Activated CD4-positive, alpha-beta T cell treated with anti-CD3 and anti-CD28 coated beads, Interleukin-2, Interleukin-4, amounts not matched to agents 100 ng/mL and 50 ng/mL, durations not matched to agents 16 hours and 8 hours (primary cell): ENCODE data around the gene TRIM47.
"Not testable (repeated sequence)": the region's sequence is repeated elsewhere in the genome, so short reads cannot be mapped to it uniquely, and the experiment has no call there.

ENCODE experiments used
- DNase-seq: peaks from one replicate; pipeline ENCODE4 v3.0.0-alpha.2; 2020; ENCODE audit warnings: low spot score

The TRIM47 gene

DNA sequence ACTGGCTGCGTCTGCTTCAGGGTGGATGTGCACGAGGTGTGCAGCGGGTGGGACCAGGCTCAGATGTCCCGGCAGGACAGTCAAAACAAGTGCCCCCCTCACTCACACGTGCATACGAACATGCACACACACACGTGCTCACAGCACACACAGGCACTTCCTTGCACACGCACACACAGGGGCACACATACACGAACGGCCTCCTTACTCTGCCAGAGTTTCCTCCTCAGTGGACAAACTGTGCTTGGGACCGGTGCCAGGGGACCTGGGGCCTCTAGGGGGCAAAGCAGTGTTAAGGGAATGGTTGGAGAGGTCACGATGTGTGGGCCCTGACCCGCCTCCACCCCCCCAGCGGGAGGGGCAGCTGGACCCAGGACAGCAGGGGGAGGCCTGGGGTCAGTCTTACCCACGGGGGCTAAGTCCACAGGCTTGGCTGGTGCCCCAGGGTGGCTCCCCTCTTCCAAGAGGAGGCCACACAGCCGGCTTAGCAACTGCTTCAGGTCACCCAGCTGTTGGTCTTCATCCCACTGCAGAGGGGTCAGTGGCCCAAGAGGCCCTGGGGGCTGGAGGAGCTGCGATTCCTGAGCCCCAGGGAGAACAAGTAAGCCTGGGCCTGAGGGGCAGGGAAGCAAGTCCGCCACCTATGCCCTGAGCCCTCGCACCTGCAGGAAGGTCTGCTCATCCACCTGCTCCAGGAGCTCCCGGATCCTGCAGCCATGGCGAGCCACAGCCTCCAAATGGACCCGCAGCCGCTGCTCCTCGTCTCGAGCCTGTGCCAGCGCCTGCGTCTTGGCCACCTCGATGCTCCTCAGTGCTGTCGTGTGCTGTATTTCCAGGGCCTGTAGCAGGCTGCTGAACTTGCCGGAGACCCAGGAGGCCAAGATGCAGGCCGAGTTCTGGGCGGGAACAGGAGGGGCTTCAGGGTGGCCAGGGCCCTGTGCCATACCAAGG, 13.5 kb upstream of the TRIM47 start:
- no peak for DNase-seq

DNA sequence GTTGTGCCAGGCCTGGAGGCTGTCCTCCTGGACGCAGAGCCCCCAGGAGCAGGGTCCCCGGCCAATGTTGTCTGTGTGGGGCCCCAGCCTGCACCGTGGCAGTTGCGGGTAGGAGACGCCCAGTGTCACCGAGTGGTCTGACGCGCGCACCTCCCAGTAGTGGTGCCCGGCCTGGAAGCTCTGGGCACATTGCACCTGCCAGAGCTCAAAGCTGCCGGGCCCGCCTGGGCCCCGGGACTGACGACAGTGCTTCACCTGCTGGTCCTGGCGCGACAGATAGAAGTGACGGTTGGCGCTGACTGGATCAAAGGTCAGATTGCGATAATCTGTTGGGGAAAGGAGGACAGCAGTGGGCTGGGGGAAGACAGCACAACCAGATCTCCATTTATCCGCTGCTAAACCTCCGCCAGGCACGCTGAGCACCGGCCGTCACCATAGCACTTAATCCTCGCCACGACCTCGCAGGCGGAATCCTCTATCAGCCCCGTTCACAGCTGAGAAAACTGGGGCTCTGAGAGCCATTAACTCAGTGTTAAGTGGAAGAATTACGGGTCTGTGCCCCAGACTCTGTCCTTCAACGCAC, 12.7 kb upstream of the TRIM47 start:
- DNase-seq = no peak

DNA sequence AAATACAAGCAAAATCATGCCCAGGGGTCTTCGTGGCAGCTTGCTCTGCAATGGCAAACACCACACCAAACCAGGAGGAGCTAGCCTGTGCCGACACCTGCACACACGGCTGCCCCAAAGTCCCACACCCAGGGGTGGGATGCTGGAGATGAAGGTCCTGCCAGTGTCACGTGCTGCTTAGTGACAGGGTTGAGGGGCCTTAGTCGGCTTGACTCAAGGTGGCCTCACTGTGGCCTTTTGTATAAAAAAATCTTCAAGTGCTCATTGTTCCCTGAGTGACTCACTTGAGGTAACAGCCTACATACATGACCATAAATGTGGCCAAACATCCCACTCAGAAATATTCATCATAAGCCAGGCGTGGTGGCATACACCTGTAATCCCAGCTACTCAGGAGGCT, 11.1 kb upstream of the TRIM47 start:
- no peak for DNase-seq

DNA sequence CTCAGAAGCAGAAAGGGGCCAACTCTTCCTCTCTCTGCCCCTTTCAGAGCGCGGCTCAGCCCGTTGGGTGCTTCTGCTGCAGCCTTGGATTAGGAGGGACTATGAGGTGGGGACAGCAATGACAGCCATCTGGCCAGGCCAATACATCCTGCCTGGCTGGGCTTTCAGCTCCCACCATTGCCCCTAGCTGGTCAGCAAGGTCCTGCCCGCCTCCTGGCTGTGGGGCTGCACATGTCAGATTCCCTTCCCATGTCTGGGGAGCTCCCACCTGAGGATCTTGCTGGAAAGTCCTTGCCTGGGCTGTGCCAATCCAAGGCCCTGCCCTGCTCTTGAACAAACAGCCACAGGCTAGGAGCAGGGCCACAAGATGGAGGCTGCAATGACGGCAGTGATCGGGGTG, 10.1 kb upstream of the TRIM47 start:
- no peak for DNase-seq

DNA sequence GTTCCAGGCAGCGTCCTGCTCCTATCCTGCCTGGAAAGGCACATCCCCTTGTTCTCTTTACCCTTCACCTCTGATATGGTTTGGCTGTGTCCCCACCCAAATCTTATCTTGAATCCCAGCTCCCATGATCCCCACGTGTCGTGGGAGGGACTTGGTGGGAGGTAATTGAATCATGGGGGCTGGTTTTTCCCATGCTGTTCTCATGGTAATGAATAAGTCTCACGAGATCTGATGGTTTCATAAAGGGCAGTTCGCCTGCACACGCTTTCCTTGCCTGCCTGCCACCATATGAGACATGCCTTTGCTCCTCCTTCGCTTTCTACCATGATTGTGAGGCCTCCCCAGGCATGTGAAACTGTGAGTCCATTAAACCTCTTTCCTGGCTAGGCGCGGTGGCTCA, 7.5 kb upstream of the TRIM47 start:
- not testable (repeated sequence) for DNase-seq

DNA sequence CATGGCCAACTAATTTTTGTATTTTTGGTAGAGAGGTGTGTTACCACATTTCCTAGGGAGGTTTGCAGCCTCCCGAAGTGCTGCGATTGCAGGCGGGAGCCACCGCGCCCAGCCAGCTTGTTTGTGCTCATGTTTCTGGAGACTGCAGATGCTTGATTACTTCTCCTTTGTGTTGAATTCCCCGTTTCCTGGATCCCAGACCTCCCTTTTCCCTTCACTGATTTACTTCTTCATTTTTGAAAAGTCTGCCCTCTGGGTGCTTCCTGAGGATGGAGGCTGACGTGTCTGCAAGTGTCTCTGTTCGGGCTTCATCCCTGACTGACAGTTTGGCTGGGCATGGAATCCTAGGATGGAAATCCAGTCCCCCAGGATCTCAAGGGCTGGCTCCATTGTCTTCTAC, 7.0 kb upstream of the TRIM47 start:
- DNase-seq = no peak

DNA sequence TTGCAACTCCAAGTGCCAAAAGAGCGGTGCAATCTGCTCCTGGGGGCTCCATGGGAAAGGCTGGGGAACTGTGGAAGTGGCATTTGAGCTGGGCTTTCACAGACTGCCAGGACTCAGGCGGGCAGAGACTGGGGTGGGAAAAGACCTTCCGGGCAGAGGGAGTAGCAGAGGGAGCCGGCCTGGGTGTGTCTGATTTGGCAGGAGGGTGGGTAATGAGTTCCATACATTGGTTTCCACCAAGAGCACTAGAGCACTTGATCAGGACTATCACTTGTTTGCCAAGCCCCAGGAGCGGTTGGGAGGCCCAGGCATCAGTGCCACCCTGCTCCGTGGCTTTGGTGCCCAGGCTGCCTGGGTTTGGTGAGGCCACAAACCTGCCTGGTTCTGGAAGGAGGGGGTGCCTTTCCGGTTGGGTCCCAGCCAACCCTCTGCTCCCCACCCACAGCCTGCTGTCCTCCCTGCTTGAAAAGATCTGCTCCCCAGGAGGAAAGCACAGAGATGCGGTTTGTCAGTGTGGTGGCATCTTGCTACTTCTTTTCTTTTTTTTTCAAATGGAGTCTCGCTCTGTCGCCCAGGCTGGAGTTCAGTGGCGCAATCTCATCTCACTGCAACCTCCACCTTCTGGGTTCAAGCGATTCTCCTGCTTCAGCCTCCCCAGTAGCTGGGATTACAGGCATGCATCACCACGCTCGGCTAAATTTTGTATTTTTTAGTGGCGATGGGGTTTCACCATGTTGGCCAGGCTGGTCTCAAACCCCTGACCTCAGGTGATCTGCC, 3.5 kb upstream of the TRIM47 start:
- DNase-seq = no peak

DNA sequence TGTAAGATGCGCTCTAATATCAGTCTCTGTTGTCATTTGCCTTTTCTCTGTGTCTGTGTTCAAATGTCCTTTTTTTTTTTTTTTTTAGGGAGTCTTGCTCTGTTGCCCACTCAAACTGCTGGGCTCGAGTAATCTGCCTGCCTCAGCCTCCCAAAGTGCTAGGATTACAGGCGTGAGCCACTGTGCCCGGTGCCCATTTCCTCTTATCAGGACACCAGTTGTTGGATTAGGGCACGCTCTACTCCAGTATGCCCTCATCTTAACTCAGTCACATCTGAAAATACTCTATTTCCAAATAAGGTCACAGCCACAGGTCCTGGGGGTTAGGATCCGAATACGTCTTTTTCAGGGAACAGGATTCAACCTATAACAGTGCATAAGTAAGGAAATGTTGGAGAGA, 1.9 kb upstream of the TRIM47 start:
- no peak for DNase-seq

DNA sequence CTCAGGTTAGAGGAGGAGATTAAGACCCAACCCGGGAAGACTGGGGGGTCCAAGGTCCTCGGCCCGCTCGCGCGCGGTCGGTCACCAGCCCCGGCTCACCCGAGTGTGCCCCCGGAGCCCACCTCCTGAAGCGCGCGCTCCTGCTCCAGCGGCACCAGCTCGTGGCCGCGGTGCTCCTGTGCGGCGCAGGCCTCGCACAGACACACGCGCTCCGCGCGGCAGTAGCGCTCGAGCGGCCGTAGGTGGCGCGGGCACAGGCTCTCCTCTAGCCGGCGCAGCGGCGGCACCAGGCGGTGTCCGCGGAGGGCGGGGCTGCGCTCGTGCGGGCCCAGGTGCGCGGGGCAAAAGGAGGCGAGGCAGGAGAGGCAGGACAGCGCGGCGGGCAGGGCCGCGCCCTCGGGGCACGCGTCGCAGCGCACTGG, 618 bp downstream of the TRIM47 start:
- DNase-seq = peak; percentile 71

DNA sequence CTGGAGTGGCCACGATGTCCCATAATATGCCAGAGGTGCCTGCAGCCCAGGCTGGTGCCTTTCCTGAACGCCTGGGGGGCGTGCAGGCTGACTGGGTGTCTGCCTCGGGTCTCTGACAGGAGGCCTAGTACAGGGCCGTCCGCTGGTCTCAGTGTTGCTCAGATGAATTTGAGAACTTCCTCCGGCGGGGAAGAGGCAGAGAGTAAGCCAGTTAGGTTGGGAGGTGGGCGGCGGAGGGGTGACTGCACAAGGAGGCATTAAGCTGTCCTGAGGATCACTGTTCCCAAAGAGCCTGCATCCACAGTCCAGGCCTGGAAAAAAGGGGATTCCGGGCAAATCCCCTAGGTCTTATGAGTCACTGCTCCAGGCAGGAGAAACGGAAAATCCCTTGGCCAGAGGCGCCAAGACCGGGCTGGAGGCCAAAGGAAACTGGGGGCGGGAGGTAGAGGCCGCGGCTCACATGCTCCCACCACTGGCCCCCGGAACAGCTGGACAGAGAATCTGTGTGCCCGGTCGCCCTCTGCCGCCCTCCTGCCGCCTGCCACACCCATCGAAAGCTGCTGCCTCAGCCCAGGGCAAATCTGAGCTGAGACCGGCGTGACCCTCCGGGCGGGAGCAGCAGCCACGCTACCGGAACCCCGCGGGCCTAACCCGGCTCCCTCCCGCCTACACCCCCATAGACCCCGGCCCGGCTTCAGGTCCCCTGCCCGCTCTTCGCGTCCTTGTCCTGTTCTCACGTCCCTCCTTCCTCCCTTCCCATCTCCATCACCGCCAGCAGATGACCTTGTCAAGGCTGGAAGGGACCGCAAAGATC, 1.2 kb downstream of the TRIM47 start:
- peak; percentile 53 for DNase-seq

DNA sequence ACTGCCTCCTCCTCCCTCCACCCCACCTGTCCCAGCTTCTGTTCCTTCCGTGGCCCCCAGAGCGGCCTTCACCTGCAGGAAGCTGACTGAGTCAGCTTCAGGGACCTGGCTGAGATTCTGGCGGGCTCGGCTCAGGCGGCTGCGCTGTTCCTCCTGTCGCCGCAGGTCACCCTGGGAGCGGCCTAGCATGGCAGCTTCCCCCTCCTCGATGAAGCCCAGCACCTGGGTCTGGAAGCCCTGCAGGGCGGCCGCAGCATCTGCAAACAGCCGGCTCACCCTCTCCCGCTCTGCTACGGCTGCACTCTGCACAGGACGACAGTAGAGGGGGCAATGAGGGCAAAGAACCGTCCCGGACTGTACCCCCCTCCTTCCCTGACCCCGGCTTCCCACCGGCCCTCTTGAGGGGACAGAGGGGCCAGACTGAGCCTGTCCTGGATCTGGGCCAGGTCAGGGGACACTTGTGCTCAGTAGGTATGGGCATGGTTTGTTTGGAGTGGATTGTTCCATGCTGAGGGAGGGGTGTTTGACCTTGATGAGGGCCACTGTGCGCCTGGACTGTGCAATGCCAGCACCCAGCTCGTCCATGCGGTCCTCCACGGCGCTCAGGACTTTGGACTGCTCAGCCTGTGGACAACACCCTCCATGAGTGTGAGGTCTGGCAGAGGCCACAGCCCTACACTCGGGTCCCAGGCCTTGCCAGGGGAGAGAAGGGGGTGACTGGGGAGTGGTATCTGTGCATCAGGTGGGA, 2.0 kb downstream of the TRIM47 start:
- DNase-seq = peak; percentile 81

DNA sequence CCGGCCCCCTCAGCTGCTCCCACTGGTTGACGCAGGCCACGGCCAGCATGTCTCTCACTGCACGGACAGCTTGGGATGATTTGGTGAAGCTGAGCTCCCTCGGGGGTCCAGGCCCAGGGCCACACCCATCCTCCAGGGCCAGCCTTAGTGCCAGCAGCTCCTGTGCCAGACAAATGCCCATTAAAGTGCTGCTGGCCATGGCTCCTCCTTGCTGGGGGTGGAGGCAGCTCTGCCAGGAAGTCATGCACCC, 2.5 kb downstream of the TRIM47 start:
- no peak for DNase-seq

DNA sequence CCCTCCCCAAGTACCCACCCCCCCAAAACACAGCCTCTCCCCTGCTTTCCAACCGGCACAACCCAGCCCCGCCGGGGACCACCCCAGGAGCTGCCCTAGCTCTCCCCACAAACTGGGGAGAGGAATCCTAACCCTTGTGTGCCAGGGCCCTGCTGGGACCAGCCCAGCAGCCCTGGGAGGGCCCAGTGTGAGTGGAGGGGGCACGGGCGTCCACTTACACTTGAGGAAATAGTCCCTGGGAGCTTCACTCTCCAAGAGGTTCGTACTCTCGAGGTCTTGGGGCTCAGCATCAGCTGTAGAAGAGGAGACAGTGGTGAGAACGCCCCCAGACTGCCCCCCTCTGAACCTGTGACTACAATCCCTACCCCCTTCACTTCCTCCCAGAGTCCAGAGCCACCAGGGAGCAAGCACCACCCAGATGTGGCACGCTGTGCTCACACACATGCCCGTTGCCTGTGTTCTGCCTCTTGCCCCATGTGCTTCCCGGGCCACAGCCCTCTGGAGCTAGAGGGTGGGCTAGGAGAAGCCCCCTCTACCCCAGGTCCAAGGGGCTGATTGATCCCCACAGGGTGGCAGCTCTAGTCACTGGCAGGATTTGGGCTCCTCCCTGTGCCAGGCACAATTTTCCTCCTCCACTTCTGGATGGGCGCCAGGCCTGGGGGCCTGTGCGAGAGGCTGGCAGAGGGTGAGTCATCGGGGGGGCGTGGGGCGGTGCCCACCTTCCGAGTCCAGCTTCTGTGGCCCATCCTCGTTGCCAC, 3.0 kb downstream of the TRIM47 start:
- DNase-seq = no peak

DNA sequence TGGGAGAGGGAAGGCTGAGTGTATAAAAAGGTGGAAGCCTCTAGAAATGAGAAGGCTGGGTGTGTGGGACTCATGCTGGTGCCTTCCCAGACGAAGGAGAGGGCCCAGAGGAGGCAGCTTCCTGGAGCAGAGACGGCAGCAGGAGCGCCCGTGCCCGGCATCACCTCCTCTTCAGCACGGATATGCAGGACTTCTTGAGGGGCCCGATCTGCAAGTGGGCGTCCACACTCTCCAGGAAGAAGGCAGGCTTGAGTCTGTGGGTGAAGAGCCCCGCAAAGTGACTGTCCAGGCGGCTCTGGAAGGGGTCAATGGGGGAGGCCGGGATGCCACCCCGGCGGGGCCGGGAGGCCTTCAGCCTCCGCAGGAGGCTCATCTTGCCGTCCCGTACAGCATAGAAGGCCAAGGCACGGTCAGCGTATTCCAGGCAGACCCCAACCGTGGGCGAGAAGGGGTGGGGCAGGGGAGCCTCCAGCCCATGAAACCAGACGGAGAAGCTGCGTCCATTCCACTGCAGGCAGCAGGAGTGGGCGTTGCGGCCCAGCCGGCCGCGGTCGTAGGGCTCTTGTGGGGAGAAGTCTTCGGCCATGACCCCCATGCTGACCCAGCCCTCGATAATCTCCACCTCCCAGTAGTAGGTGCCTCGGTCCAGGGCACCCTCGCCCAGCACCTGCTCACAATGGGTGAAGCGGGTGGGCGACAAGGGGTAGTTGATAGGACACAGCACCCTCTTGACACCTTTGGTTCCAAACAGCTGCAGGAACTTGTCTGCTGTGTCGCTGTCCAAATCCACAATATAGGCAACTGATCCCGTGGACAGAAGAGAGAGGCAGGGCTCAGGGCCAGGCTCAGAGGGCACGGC, 3.8 kb downstream of the TRIM47 start:
- no peak for DNase-seq

DNA sequence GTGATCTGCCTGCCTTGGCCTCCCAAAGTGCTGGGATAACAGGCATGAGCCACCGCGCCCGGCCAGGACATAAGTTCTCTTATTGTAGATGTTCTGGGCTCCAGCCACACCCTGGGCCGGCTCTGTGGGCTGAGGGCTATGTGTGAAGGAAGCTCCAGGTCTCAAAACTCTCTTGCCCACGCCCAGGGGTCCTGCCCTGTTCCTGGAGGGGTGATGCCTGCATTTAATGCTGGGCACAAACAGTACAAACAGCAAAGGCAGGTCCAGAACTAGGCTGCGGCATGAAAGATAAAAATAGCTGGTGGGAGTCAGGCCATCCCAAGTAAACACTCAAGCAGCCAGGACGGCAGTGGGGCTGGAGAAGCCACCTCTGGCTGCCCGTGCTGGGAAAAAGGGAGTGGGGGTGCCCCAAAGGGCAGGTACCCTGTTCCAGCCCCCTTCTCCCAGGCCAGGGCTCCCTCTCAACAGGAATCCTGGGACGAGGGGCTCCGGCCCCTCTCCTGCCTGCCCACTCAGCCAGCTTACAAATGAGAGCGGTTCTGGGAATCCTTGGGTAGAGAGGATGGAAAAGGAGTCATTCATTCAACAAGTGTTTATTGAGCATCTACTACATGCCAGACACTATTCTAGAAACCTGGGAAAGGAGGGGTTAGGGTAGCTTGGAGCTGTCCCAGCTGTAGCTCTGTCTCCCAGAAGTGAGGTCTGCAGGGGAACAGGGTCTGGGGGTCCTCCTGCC, 4.6 kb downstream of the TRIM47 start:
- DNase-seq = no peak

DNA sequence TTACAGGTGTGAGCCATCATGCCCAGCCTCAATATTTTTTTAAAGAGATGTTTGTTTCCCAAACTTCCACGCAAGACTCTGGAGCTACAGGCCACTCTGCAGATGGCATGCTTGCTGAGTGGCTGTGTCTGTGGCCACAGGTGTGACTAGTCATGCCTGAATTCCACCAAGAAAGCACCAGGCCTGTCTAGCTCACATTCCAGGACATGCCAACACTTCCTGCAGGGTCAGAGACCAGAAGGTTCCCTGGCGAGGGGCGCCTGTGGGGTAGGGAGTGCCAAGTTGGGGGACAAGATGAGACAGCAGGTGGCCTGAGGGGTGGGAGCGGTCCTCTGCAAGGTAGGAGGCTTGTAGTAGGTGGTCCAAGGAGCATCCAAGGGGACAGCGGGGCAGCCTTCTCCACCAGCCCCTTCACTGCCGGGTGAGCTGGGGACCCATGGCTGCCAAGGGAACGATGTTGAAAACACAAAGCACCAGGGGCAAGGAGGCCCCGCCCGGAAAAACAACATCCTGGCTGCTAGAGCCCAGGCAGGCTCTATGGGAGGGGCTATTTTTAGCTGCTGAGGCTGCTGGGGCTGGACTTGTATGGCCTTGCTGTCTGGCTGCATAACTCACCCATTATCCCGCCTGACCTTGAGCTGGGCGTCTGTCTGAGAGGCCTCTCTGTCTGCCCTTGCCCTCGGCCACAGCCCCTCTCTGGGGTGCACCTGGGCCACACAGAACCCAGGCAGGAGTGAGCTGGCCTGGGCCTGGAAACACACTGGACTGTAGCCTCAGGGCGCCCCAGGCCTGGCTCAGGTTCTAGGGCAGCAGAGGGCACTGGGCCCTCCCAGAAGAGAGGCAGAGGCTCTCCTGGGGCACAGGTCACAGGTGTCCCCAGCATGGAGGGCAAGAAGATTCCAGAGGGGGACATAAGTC, 5.7 kb downstream of the TRIM47 start:
- peak; percentile 43 for DNase-seq

DNA sequence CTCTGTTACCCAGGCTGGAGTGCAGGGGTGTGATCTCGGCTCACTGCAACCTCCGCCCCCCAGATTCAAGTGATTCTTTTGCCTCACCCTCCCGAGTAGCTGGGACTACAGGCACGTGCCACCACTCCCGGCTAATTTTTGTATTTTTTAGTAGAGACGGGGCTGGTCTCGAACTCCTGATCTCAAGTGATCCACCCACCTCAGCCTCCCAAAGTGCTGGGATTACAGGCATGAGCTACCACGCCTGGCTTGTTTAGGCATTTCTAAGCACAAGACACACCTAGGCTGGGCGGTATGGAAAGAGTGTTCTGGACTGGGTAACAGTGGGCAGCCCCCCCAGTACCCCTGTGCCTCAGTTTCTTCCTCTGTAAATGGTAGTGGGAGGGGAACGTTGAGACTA, 8.2 kb downstream of the TRIM47 start:
- not testable (repeated sequence) for DNase-seq
